ENCODE data around the gene AKR7A3.

The AKR7A3 gene

DNA sequence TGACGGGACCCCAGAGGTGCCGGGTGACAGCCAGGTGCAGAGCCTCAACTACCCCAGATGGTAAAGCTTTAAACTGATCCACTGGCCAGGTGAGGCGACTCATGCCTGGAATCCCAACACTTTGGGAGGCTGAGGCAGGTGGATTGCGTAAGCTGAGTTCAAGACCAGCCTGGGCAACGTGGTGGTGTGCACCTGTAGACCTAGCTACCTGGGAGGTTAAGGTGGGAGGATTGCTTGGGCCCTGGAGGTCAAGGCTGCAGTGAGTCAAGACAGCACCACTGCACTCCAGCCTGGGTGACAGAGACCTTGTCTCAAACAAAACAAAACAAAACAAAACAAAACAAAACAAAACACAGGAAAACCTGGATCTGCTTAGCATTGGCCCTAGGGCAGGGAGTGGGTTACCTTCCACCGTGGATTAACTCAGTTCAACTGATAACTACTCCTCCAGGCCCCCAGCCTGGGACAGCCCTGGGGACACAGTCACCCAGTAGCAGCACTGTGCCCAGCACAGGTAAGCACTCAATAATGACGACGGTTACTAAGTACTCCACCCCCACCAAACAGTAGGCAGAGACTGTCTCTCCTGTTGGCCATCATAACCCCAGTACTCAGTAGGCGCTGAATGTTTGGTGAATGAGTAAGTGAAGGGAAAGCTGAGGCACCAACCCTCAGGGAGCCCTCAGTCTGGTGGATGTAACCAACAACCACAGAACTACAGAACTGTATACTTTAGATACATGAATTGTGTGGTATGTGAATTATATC, 45.2 kb upstream of the AKR7A3 start:
- Histone ChIP-seq H3K36me3 (ENCODE audit: control insufficient read depth, low read length) (no peaks in the 10 kb centered on the region), H3F3A (ENCODE audit: control insufficient read depth, insufficient read depth) (no peaks in the 10 kb centered on the region), H3K79me2 (ENCODE audit: control insufficient read depth, low read length) (no peaks in the 10 kb centered on the region), H3K4me2 (ENCODE audit: low read length) (no peak overlapping the region), H3K4me1 (ENCODE audit: control insufficient read depth, low read length) (no peaks in the 10 kb centered on the region), H3K9me2 (replicated peaks; ENCODE audit: control insufficient read depth, low read length) (no peaks in the 10 kb centered on the region), H3K4me3 (ENCODE audit: low read length) (no peak overlapping the region), H3K27ac (ENCODE audit: low read depth, low read length) (no peak overlapping the region), H4K20me1 (ENCODE audit: control insufficient read depth, insufficient read depth, low read depth, low read length) (no peaks in the 10 kb centered on the region), H3K9me3 (ENCODE audit: control insufficient read depth, insufficient read depth, low read length) (no peaks in the 10 kb centered on the region), H3K27me3 (ENCODE audit: control insufficient read depth, low read length) (no peaks in the 10 kb centered on the region)
- no peak for TF ChIP-seq CTCF (IDR thresholded peaks at IDR 0.05; ENCODE audit: low read depth, low read length, poor library complexity, severe bottlenecking)
- no peak for TF ChIP-seq EZH2phosphoT487 (IDR thresholded peaks at IDR 0.05; ENCODE audit: borderline replicate concordance, low read length)

DNA sequence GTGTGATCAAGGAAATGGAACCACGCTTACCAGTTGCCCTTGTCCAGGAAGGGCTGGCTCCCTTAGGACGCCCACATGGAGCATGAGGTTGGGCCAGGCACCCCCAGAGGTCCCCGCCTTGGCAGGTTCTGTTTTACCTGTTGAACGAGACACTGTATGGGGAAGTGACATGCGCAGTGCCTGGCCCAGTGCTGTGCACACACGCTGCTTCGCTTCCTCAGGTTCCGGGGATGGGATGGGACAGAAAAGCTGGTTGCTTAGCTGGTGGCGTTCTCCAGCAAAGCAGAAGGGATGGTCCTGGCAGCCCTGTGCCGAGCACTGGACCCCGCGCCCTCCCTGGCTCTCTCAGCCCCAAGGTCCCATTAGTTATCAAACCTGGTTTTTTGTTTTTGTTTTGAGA, 44.3 kb upstream of the AKR7A3 start:
- H3K27me3 ChIP-seq (ENCODE audit: control insufficient read depth, low read length) = no peaks in the 10 kb centered on the region
- TF ChIP-seq CTCF (IDR thresholded peaks at IDR 0.05; ENCODE audit: low read depth, low read length, poor library complexity, severe bottlenecking) (no peak), EZH2phosphoT487 (IDR thresholded peaks at IDR 0.05; ENCODE audit: borderline replicate concordance, low read length) (no peak)
- no peaks in the 10 kb centered on the region for H3K36me3 ChIP-seq (ENCODE audit: control insufficient read depth, low read length)
- H3K9me2 ChIP-seq (replicated peaks; ENCODE audit: control insufficient read depth, low read length) = no peaks in the 10 kb centered on the region
- no peaks in the 10 kb centered on the region for H3K79me2 ChIP-seq (ENCODE audit: control insufficient read depth, low read length)
- H3K4me1 ChIP-seq (ENCODE audit: control insufficient read depth, low read length) = no peaks in the 10 kb centered on the region
- no peak overlapping the region for H3K4me3 ChIP-seq (ENCODE audit: low read length)
- no peaks in the 10 kb centered on the region for H4K20me1 ChIP-seq (ENCODE audit: control insufficient read depth, insufficient read depth, low read depth, low read length)
- no peak overlapping the region for H3K27ac ChIP-seq (ENCODE audit: low read depth, low read length)
- no peaks in the 10 kb centered on the region for H3K9me3 ChIP-seq (ENCODE audit: control insufficient read depth, insufficient read depth, low read length)
- no peaks in the 10 kb centered on the region for H3F3A ChIP-seq (ENCODE audit: control insufficient read depth, insufficient read depth)
- no peak overlapping the region for H3K4me2 ChIP-seq (ENCODE audit: low read length)

DNA sequence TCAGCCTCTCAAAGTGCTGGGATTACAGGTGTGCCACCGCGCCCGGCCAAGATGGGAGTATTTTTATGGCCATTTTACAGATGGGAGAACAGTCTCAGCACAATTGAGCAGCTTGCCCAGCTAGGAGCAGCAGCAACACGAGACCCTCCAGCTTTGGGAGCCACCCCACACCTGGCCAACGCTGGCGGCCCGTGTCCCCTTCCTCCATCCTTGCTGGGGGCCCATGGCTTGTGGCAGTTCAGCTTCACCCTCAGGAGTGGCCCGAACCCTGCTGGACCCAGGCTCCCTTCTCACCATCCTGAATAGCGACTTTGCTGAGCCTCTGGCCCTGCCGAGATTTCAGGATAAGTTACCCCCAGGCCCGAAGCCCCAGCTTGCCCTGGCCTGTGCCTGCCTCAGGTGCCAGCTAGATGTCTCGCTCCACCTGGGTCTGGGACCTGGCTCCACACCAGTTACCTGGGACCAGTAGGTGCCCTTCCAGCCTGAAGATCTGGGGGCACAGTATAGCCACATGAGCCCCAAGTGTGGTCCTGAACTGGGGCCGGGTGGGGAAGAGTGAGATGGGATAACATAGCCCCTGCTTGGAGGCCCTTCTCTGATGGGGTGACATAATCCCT, 42.8 kb upstream of the AKR7A3 start:
- no peak overlapping the region for H3K27ac ChIP-seq (ENCODE audit: low read depth, low read length)

More for the DNA sequence above, 42.8 kb upstream of the AKR7A3 start:
- no peaks in the 10 kb centered on the region for H3F3A ChIP-seq (ENCODE audit: control insufficient read depth, insufficient read depth)
- H4K20me1 ChIP-seq (ENCODE audit: control insufficient read depth, insufficient read depth, low read depth, low read length) = no peaks in the 10 kb centered on the region
- H3K4me3 ChIP-seq (ENCODE audit: low read length) = no peak overlapping the region
- no peaks in the 10 kb centered on the region for H3K4me1 ChIP-seq (ENCODE audit: control insufficient read depth, low read length)
- H3K9me2 ChIP-seq (replicated peaks; ENCODE audit: control insufficient read depth, low read length) = no peaks in the 10 kb centered on the region
- no peaks in the 10 kb centered on the region for H3K79me2 ChIP-seq (ENCODE audit: control insufficient read depth, low read length)
- H3K27me3 ChIP-seq (ENCODE audit: control insufficient read depth, low read length) = no peaks in the 10 kb centered on the region
- no peaks in the 10 kb centered on the region; the same call in 1 of the 2 replicates for H3K36me3 ChIP-seq (ENCODE audit: control insufficient read depth, low read length)
- H3K4me2 ChIP-seq (ENCODE audit: low read length) = no peak overlapping the region
- no peaks in the 10 kb centered on the region for H3K9me3 ChIP-seq (ENCODE audit: control insufficient read depth, insufficient read depth, low read length)
- TF ChIP-seq EZH2phosphoT487 (IDR thresholded peaks at IDR 0.05; ENCODE audit: borderline replicate concordance, low read length) (no peak), CTCF (IDR thresholded peaks at IDR 0.05; ENCODE audit: low read depth, low read length, poor library complexity, severe bottlenecking) (no peak)

Data from DOHH2 (cell line).